GM19395 (cell line): ENCODE data around the gene OXCT1.
"Not testable (repeated sequence)": the region's sequence is repeated elsewhere in the genome, so short reads cannot be mapped to it uniquely, and the experiment has no call there.

Experiments
- ATAC-seq: cut with Tn5 transposase; IDR thresholded peaks from one replicate; pipeline ENCODE4 v1.9.1; 2021; ENCODE audit warnings: mild to moderate bottlenecking, moderate library complexity; ENCODE audit not compliant: unreplicated experiment

Gene OXCT1

GRCh38 chr5:41729381-41729780 is 140.8 kb downstream of the OXCT1 start:
- not testable (repeated sequence) for ATAC-seq

- no peak for ATAC-seq
Observed at GRCh38 chr5:41728281-41728680, 141.9 kb downstream of the OXCT1 start.

- no peak for ATAC-seq
Observed at GRCh38 chr5:41722359-41722950, 147.8 kb downstream of the OXCT1 start.

GRCh38 chr5:41721516-41721915 is 148.7 kb downstream of the OXCT1 start:
- no peak for ATAC-seq

- no peak for ATAC-seq
Observed at GRCh38 chr5:41716382-41716781, 153.8 kb downstream of the OXCT1 start.

GRCh38 chr5:41714446-41714845 is 155.8 kb downstream of the OXCT1 start:
- not testable (repeated sequence) for ATAC-seq

GRCh38 chr5:41708604-41708940 is 161.7 kb downstream of the OXCT1 start:
- ATAC-seq, result peak; percentile 27

GRCh38 chr5:41707853-41708603 is 162.2 kb downstream of the OXCT1 start:
- peak; percentile 86 for ATAC-seq

GRCh38 chr5:41695920-41696582 is 174.2 kb downstream of the OXCT1 start:
- ATAC-seq, result peak; percentile 93

GRCh38 chr5:41686767-41687166 is 183.5 kb downstream of the OXCT1 start:
- ATAC-seq, result no peak

GRCh38 chr5:41686191-41686590 is 184.0 kb downstream of the OXCT1 start:
- no peak for ATAC-seq

- peak; percentile 70 for ATAC-seq
Observed at GRCh38 chr5:41683181-41683580, 187.0 kb downstream of the OXCT1 start.

GRCh38 chr5:41682641-41683040 is 187.6 kb downstream of the OXCT1 start:
- ATAC-seq, result no peak

GRCh38 chr5:41681840-41682239 is 188.4 kb downstream of the OXCT1 start:
- no peak for ATAC-seq
